HepG2 (cell line): ENCODE data around the gene CHST14. TPM values are rescaled to one million over a fixed set of nuclear protein-coding genes. Genes with fewer than 3 reads are reported as not detected.
A peak's percentile ranks its signal among the peaks of the same experiment; 100 is the strongest.

Experiments used
- AGO2 ChIP-seq: fragments of 200-400 bp; formaldehyde crosslinking; optimal IDR thresholded peaks from 2 replicates; pipeline ENCODE3; 2017; ENCODE audit warnings: mild to moderate bottlenecking, low read depth, low read length, moderate library complexity
- CBFB ChIP-seq: sonication (generic); formaldehyde crosslinking; IDR thresholded peaks from 2 replicates; pipeline ENCODE4 v1.4.0; 2020; ENCODE audit warnings: missing genetic modification reagents
- CCAR2 ChIP-seq: fragments of 200-400 bp; formaldehyde crosslinking; optimal IDR thresholded peaks from 2 replicates; pipeline ENCODE3; 2018; ENCODE audit warnings: low read depth, mild to moderate bottlenecking, low read length, moderate library complexity
- E2F5 ChIP-seq: sonication (generic); formaldehyde crosslinking; conservative IDR thresholded peaks from 2 replicates; pipeline ENCODE4 v1.4.0; 2020; ENCODE audit warnings: missing genetic modification reagents
- GLI4 ChIP-seq: sonication (generic); formaldehyde crosslinking; IDR thresholded peaks from 2 replicates; pipeline ENCODE4 v1.5.1; 2020; ENCODE audit warnings: missing genetic modification reagents, mild to moderate bottlenecking, moderate library complexity, borderline replicate concordance
- KAT8 ChIP-seq: IDR thresholded peaks from 2 replicates; pipeline ENCODE4 v1.6.1; 2016; ENCODE audit warnings: missing genetic modification reagents, missing compliant biosample characterization
- NFRKB ChIP-seq: fragments of 450-650 bp; IDR thresholded peaks from 2 replicates; pipeline ENCODE4 v1.6.1; 2017
- NR2F1 ChIP-seq, 2 experiments: fragments of 450-650 bp in 1 of 2; formaldehyde crosslinking in 1 of 2; IDR thresholded peaks; 2 replicates each; pipeline versions ENCODE4 v1.5.0 to v1.6.1; 2016 to 2020; ENCODE audit warnings: mild to moderate bottlenecking in 1 of 2, missing compliant biosample characterization in 1 of 2, missing genetic modification reagents in 1 of 2, moderate library complexity in 1 of 2
- SNAPC5 ChIP-seq: sonication (generic); formaldehyde crosslinking; IDR thresholded peaks from 2 replicates; pipeline ENCODE4 v1.8.1; 2023; ENCODE audit warnings: mild to moderate bottlenecking, missing genetic modification reagents, borderline replicate concordance
- TERF1 ChIP-seq: sonication (generic); formaldehyde crosslinking; IDR thresholded peaks from 2 replicates; pipeline ENCODE4 v1.8.0; 2022; ENCODE audit warnings: mild to moderate bottlenecking, missing genetic modification reagents, moderate library complexity
- TFDP2 ChIP-seq: sonication (generic); formaldehyde crosslinking; IDR thresholded peaks from 2 replicates; pipeline ENCODE4 v1.4.0; 2020; ENCODE audit warnings: missing genetic modification reagents
- THYN1 ChIP-seq: sonication (generic); formaldehyde crosslinking; IDR thresholded peaks from 2 replicates; pipeline ENCODE4 v1.8.1; 2023; ENCODE audit warnings: low read depth, mild to moderate bottlenecking, moderate library complexity, missing genetic modification reagents, borderline replicate concordance
- ZMAT3 ChIP-seq: sonication (generic); formaldehyde crosslinking; conservative IDR thresholded peaks from 2 replicates; pipeline ENCODE4 v1.7.0; 2021; ENCODE audit warnings: missing genetic modification reagents
- ZNF230 ChIP-seq: sonication (generic); formaldehyde crosslinking; IDR thresholded peaks from 2 replicates; pipeline ENCODE4 v1.4.0; 2020; ENCODE audit warnings: mild to moderate bottlenecking, missing genetic modification reagents
- ZNF343 ChIP-seq: sonication (generic); formaldehyde crosslinking; IDR thresholded peaks from 2 replicates; pipeline ENCODE4 v1.4.0; 2020; ENCODE audit warnings: mild to moderate bottlenecking, missing genetic modification reagents
- ZNF652 ChIP-seq: IDR thresholded peaks from 2 replicates; pipeline ENCODE4 v1.6.1; 2016; ENCODE audit warnings: low read depth, borderline replicate concordance
- ZNF672 ChIP-seq: sonication (generic); formaldehyde crosslinking; IDR thresholded peaks from 2 replicates; pipeline ENCODE4 v1.8.1; 2022; ENCODE audit warnings: missing genetic modification reagents
- ZNF784 ChIP-seq: sonication (generic); formaldehyde crosslinking; IDR thresholded peaks from 2 replicates; pipeline ENCODE4 v1.5.1; 2020; ENCODE audit warnings: missing genetic modification reagents, mild to moderate bottlenecking, borderline replicate concordance
- ZNF891 ChIP-seq: sonication (generic); formaldehyde crosslinking; IDR thresholded peaks from 2 replicates; pipeline ENCODE4 v1.5.0; 2020; ENCODE audit warnings: mild to moderate bottlenecking, missing genetic modification reagents
- polyA plus RNA-seq, 8 experiments: library from polyadenylated mRNA; depleted of rRNA in 3 of 8; stranded (reverse) in 7 of 8; unstranded in 1 of 8; fragments of >200 nt; fragmentation: Illumina TruSeq in 4 of 8; extraction: Trizol in 4 of 8; gene quantifications; 2 replicates each; pipeline versions ENCODE4 v1.2.1 to v1.2.3, GENCODE V29; 2011 to 2016; ENCODE audit warnings: low read depth in 4 of 8, missing spikeins in 1 of 8, mixed read lengths in 1 of 8; ENCODE audit not compliant: insufficient read depth in 1 of 8
- total RNA-seq, 5 experiments: library from RNA; depleted of rRNA; stranded (reverse); fragments of >200 nt; fragmentation: Illumina TruSeq; extraction: Trizol; gene quantifications; 2 replicates each; pipeline ENCODE4 v1.2.3, GENCODE V29; 2016; ENCODE audit warnings: low read depth in 1 of 5

CHST14 gene
- total and polyA plus RNA-seq, 2 of the 13 experiments (the other 11 are each of a cell fraction or from before 2014, with no cell fraction given), result 8.9 to 12.4 TPM

GRCh38 chr15:40511472-40512133 is 40.8 kb downstream of the CHST14 start (continued):
- TF ChIP-seq ZNF784, result peak; percentile 91; the same call in 1 of the 2 replicates
- no peak for TF ChIP-seq ZMAT3 (CRISPR knock-in tag)
- peak; percentile 96 to 99 for TF ChIP-seq NR2F1 (CRISPR knock-in tag; IDR thresholded peaks at IDR 0.05)
- TF ChIP-seq TERF1, result no peak
- TF ChIP-seq E2F5 (CRISPR knock-in tag), result peak; percentile 60; the same call in 1 of the 2 replicates
- peak; percentile 35 for TF ChIP-seq AGO2
- TF ChIP-seq CBFB, result peak; percentile 57; the same call in 1 of the 2 replicates
- TF ChIP-seq ZNF672 (CRISPR knock-in tag), result no peak
- TF ChIP-seq ZNF652 (CRISPR knock-in tag), result no peak
- peak; percentile 85 for TF ChIP-seq TFDP2 (CRISPR knock-in tag)
- TF ChIP-seq CCAR2, result no peak
- peak; percentile 80; the same call in 1 of the 2 replicates for TF ChIP-seq GLI4 (CRISPR knock-in tag)
- TF ChIP-seq SNAPC5 (CRISPR knock-in tag), result no peak
- TF ChIP-seq ZNF891 (CRISPR knock-in tag), result peak; percentile 89
- peak; percentile 52; the same call in 1 of the 2 replicates for TF ChIP-seq ZNF343 (CRISPR knock-in tag)
- peak; percentile 56; the same call in 1 of the 2 replicates for TF ChIP-seq KAT8 (CRISPR knock-in tag)
- peak; percentile 29; the same call in 1 of the 2 replicates for TF ChIP-seq ZNF230
- TF ChIP-seq NFRKB, result no peak
- no peak for TF ChIP-seq THYN1
